Islet precursor cell (in vitro differentiated cells): ENCODE results near the gene DUSP15.
"Not testable (repeated sequence)": the region's sequence is repeated elsewhere in the genome, so short reads cannot be mapped to it uniquely, and the experiment has no call there.

Experiments
- DNase-seq: peaks from one replicate; pipeline ENCODE4 v3.0.0-alpha.2; 2018

Gene DUSP15

GRCh38 chr20:31837896-31838397 lies 32.4 kb downstream of the DUSP15 start:
- DNase-seq, result no peak

DNA sequence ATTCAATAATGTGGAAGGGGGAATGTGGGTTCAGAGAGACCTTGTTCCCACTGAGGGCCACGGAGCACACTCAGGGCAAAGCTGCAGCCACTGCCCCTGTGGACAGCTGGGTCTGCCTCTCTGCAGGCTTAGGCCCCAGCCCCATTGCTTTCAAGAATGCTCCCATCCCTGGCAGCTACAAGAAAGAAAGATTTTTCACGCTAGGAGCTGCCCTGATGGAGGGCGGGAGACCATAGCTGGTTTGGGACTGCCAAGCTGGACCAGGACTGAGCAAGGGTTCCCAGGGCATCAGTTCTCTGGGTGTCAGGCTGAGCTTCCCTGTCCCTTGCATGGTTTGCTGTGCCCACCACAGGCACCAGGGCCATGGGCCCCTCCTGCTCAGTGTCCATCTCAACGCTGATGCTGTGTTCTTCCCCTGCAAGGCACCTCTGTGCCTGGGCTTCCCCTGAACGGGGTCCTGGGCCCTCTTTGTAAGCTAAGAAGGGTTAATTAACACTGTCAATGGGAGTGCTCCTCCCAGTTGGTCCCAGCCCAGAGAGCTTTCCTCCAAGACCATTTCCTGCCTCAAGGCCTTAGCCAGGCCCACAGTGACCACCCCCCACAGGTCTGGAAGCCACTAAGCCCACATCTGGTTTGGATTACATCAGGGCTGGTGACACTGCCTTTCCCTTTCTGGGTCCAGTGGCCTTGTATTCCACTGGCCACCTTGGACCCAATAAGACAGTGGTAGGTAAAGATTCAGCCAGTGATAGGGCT lies 33.3 kb downstream of the DUSP15 start:
- no peak for DNase-seq

GRCh38 chr20:31835977-31836852 lies 34.1 kb downstream of the DUSP15 start:
- peak; percentile 94 for DNase-seq

DNA sequence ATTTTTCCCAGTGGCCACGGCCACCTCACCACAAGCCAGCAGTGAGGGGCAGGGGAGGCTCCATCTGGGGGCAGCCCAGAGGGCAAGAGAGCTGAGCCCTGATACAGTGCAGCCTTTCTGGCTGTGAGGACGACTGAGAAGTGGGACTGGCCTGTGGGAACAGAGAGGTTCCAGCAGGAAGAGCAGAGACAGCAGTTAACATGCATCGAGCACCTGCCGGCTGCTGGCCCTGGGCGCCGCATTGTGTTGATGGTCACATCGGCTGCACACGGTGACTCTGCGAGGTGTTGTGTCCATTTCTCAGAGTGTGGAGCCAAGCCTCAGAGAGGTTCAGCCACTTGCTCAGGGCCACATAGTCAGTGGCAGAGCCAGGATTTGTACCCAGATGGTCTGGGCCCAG lies 34.8 kb downstream of the DUSP15 start:
- no peak for DNase-seq

DNA sequence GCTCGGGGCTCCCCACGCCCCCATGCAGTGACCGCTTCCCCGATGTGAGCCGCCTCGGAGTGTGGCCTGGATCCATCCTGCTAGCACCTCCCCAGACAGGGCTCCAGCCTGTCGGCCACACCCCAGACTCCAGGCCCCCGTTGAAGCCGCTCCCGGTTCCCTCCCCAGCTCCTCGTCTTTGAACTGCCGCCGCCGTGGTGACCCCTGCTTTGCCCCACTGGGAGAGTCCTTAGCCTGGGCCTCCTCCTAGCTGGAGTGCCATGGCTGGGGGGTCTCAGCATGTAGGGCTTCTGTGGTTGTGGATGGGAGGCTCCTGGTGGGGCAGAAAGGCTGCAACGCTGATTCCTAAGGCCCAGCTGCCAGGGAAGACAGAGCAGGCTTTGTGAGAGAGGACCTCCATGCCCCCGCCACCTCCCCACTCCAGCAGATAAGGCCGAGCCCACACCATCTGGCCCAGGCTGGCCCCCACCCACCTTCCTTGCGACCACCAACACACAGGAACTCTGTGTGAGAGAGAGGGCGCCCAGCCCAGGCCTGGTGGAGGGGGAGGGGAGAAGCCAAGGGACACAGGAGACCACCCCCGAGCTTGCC lies 36.3 kb downstream of the DUSP15 start:
- no peak for DNase-seq

GRCh38 chr20:31833130-31833930 lies 37.0 kb downstream of the DUSP15 start:
- DNase-seq, result peak; percentile 93

DNA sequence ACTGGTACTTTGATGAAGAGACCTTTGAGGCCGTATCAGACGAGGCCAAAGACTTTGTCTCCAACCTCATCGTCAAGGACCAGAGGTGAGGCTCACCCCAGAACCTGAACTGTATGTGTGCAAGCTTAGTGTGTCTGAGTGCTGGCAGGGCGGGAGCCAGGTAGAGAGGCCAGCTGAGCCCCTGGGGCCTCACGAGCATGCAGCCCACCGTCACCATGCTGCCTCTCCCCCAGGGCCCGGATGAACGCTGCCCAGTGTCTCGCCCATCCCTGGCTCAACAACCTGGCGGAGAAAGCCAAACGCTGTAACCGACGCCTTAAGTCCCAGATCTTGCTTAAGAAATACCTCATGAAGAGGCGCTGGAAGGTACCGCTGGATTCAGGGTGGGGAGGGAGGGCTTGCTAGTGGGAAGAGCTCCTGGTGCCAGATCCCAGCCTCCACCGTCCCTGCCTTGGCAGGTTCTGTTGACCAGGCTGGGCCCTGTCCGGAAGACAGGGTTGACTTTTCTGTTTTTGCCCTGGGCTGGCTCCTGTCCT lies 38.5 kb downstream of the DUSP15 start:
- DNase-seq, result no peak

GRCh38 chr20:31831211-31831610 lies 39.1 kb downstream of the DUSP15 start:
- DNase-seq, result no peak

DNA sequence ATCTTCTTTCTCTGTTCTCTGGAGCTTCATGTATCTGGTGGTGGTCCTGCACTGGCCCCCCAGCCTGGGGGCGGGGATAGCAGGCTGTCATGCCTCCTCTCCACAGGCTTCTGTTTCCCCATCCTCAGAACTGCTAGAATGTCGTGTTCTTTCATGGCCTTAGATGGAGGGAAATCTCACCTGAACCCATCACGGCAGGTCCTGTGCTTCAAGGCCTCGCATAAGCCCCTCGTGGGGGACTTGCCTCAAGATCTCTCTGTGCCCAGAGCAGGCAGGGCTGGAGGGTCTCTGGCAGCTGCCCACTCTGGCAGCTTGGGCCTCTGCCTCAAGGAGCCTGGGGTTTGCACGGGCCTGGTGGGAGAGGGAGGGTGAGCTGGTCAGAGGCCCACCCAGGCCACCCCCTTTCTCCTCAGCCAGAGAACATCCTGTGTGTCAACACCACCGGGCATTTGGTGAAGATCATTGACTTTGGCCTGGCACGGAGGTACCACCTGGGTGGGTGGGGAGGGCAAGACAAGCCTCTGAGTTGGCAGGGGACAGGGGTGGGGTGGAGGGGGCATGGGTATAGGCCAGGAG lies 39.8 kb downstream of the DUSP15 start:
- no peak for DNase-seq

DNA sequence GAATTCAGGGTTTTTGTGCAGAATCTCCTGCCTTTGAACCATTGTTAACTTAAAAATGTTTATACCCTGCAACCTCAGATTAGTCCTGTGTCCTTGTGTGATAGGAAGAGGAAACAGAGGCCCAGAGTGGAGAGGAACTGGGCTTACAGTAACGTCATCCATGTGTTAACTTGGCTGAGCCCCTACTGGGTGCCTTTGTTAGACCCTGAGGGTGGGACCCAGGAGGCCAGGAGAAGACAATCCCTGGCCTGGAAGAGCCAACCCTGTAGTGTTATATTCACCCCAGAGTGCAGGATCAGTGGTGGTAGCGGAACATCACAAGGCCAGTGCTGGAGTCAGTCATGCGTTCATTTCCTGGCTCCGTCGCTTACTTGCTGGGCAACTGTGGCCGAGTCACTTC lies 40.6 kb downstream of the DUSP15 start:
- DNase-seq, result peak; percentile 47

DNA sequence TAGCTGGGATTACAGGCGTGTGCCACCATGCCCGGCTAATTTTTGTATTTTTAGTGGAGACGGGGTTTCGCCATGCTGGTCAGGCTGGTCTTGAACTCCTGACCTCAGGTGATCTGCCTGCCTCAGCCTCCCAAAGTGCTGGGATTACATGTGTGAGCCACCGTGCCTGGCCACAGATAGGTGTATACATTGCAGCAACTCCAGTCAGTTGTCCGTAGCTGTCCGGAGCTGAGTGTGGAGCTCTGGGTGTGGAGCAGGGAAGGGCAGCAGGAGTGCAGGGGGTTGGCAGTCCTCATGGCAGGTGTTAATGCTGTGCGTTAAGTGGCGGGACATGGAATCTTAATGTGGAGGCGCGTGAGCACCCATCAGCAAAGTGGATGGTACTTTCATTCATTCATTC lies 42.3 kb downstream of the DUSP15 start:
- DNase-seq, result not testable (repeated sequence)

DNA sequence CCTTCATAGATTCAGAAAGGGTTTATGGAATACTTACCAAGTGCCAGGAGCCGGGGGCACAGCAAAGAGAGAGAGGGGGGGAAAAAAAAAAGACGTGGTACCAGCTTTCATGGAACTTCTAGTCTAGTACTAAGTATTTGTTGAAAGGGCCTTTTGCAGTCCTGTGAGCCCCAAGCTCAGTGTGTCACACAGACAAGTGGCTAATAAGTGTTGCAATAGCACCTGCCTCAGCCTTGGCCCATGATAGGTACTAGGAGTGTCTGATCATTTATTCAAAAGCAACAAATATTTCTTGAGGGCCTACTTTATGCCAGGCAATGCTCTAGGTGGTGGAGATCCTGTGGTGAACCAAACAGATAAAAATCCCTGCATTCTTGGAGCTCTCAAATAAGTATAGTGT lies 43.3 kb downstream of the DUSP15 start:
- DNase-seq, result no peak

- DNase-seq, result no peak
Observed at GRCh38 chr20:31826074-31826473, 44.3 kb downstream of the DUSP15 start.

- no peak for DNase-seq
Observed at GRCh38 chr20:31824554-31825313, 45.6 kb downstream of the DUSP15 start.

DNA sequence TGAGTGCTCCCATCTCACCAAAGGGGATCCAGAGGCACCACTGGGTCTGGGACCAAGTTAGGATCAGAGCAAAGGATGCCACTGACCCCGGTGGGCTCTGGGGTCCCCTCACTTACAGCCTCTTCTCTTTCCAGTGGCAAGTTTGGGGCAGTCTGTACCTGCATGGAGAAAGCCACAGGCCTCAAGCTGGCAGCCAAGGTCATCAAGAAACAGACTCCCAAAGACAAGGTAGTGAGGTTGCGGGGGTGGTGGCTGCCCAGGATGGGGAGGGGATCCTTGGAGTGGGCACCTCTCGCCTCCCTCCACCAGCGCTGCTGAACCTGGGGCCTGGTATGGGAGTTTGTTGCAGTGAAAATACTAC lies 46.2 kb downstream of the DUSP15 start:
- DNase-seq, result no peak

GRCh38 chr20:31823360-31824124 lies 46.8 kb downstream of the DUSP15 start:
- DNase-seq, result no peak

- peak; percentile 87 for DNase-seq
Observed at GRCh38 chr20:31822421-31823330, 47.7 kb downstream of the DUSP15 start.

DNA sequence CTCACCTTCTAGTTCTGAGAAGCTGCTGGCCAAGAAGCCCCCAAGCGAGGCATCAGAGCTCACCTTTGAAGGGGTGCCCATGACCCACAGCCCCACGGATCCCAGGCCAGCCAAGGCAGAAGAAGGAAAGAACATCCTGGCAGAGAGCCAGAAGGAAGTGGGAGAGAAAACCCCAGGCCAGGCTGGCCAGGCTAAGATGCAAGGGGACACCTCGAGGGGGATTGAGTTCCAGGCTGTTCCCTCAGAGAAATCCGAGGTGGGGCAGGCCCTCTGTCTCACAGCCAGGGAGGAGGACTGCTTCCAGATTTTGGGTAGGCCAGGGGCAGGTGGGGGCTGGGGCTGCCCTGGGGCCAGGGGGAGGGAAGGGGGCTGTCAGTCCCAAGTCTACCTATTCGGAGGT lies 48.9 kb downstream of the DUSP15 start:
- no peak for DNase-seq

GRCh38 chr20:31820228-31820627 lies 50.1 kb downstream of the DUSP15 start:
- no peak for DNase-seq
